NCI-H187 (cell line): ENCODE measurements around the gene RASA3.
"Not testable (repeated sequence)": the region's sequence is repeated elsewhere in the genome, so short reads cannot be mapped to it uniquely, and the experiment has no call there.

Experiments
- DNase-seq, 2 experiments: peaks; one replicate each; lab custom pipeline; 2025; lab: John Stamatoyannopoulos, UW

The RASA3 gene

GRCh38 chr13:114127473-114128347 is 4.7 kb downstream of the RASA3 start:
- no peak for DNase-seq

- no peak for DNase-seq
Measured at GRCh38 chr13:114126789-114127472, 5.5 kb downstream of the RASA3 start.

- DNase-seq, result not testable (repeated sequence)
Measured at GRCh38 chr13:114126086-114126485, 6.3 kb downstream of the RASA3 start.

GRCh38 chr13:114125589-114125988 is 6.8 kb downstream of the RASA3 start:
- DNase-seq, result no peak

- DNase-seq, result no peak
Measured at GRCh38 chr13:114124921-114125320, 7.5 kb downstream of the RASA3 start.

- no peak for DNase-seq
Measured at GRCh38 chr13:114124431-114124830, 8.0 kb downstream of the RASA3 start.

- no peak for DNase-seq
Measured at GRCh38 chr13:114123876-114124275, 8.5 kb downstream of the RASA3 start.

- no peak for DNase-seq
Measured at GRCh38 chr13:114123448-114123847, 9.0 kb downstream of the RASA3 start.

- DNase-seq, result no peak
Measured at GRCh38 chr13:114122591-114123211, 9.7 kb downstream of the RASA3 start.

GRCh38 chr13:114122127-114122511 is 10.3 kb downstream of the RASA3 start:
- DNase-seq, result no peak

GRCh38 chr13:114121496-114122126 is 10.8 kb downstream of the RASA3 start:
- DNase-seq, result no peak

- DNase-seq, result no peak
Measured at GRCh38 chr13:114121031-114121430, 11.4 kb downstream of the RASA3 start.

GRCh38 chr13:114120591-114121011 is 11.8 kb downstream of the RASA3 start:
- DNase-seq, result no peak

- no peak for DNase-seq
Measured at GRCh38 chr13:114119196-114119595, 13.2 kb downstream of the RASA3 start.

- no peak for DNase-seq
Measured at GRCh38 chr13:114118511-114119123, 13.8 kb downstream of the RASA3 start.

GRCh38 chr13:114118086-114118485 is 14.3 kb downstream of the RASA3 start:
- DNase-seq, result no peak

GRCh38 chr13:114117341-114117874 is 15.0 kb downstream of the RASA3 start:
- not testable (repeated sequence) for DNase-seq

GRCh38 chr13:114116734-114117133 is 15.7 kb downstream of the RASA3 start:
- DNase-seq, result no peak

GRCh38 chr13:114115796-114116195 is 16.6 kb downstream of the RASA3 start:
- DNase-seq, result no peak

- no peak for DNase-seq
Measured at GRCh38 chr13:114115191-114115671, 17.2 kb downstream of the RASA3 start.

- not testable (repeated sequence) for DNase-seq
Measured at GRCh38 chr13:114114666-114115065, 17.8 kb downstream of the RASA3 start.
